ENCODE results near the gene PCMTD2.
"Not testable (repeated sequence)": the region's sequence is repeated elsewhere in the genome, so short reads cannot be mapped to it uniquely, and the experiment has no call there.

Gene PCMTD2

DNA sequence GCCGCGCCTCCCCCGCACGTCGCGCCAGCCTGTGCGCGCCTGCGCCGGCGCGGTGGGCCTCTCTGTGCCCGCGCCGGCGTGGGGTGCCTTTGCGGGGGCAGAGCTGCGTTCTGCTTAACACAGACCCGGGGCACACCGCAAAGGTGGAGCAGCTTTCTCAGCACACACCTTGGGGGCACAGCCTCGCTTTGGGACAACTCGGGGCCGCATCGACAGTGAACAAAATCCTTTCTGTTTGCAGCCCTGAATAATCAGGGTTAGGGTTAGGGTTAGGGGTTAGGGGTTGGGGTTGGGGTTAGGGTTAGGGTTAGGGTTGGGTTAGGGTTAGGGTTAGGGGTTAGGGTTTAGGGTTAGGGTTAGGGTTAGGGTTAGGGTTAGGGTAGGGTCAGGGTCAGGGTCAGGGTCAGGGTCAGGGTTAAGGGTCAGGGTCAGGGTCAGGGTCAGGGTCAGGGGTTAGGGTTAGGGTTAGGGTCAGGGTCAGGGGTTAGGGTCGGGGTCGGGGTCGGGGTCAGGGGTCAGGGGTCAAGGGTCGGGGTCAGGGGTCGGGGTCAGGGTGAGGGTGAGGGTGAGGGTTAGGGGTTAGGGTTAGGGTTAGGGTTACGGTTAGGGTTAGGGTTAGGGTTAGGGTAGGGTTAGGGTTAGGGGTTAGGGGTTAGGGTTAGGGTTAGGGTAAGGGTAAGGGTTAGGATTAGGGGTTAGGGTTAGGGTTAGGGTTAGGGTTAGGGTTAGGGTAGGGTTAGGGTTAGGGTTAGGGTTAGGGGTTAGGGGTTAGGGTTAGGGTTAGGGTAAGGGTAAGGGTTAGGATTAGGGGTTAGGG is 31.1 kb downstream of the PCMTD2 start:
- DNase-seq (ENCODE audit: low read depth) = not testable (repeated sequence)

DNA sequence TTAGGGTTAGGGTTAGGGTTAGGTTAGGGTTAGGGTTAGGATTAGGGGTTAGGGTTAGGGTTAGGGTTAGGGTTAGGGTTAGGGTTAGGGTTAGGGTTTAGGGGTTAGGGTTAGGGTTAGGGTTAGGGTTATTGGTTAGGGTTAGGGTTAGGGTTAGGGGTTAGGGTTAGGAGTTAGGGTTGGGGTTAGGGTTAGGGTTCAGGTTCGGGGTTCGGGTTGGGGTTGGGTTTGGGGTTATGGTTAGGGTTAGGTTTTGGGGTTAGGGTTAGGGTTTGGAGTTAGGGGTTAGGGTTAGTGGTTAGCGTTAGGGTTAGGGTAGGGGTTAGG is 31.7 kb downstream of the PCMTD2 start:
- not testable (repeated sequence) for DNase-seq (ENCODE audit: low read depth)

DNA sequence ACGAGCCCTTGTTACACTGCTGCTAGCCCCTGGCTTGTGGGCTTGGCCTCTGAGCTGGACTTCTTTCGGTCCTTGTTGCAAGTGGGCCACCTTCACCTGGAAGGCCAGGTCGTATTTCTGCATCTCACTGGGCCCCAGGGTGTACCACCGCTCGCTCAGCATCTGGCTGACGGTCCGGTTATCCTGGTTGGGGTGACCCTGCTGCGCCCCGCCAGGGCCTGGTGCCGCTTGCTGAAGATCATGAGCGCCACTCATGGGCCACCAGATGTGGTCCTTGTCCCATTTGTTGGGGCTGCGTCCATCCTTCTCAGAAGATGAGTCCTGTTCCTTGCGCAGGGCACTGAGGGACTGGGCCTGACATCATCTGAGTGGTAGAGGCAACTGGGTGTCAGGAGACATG is 36.6 kb downstream of the PCMTD2 start:
- not testable (repeated sequence) for DNase-seq (ENCODE audit: low read depth)

DNA sequence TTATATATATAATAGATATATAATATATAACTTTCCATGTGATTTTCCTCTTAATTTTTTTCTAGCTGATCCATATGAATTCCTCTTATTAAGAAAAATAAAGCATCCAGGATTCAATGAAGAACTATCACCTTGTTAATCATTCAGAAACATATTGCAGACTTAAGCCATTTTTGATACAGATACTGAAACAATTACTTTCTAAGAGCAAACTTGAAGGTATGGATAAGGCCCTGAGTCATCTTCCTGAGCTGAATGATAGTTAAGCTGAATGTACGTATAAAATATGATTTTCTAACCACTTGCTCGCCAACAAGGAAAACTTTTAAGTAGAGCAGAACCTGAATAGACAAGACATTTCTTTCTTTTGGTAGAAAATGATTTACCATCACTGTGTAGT is 47.5 kb downstream of the PCMTD2 start:
- not testable (repeated sequence) for DNase-seq (ENCODE audit: low read depth)

DNA sequence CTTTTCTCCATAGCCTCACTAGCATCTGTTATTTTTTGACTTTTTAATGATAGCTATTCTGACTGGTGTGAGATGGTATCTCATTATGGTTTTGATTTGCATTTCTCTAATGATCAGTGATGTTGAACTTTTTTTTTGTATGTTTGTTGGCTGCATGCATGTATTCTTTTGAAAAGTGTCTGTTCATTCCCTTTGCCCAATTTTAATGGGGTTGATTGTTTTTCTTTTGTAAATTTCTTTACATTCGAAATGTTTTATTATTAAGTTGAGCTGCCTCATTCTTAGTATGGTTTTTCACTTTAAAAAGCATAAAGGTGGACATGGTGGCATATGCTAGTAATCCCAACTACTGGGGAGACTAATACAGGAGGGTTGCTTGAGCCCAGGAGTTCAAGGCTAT is 58.2 kb downstream of the PCMTD2 start:
- DNase-seq (ENCODE audit: low read depth) = not testable (repeated sequence)

DNA sequence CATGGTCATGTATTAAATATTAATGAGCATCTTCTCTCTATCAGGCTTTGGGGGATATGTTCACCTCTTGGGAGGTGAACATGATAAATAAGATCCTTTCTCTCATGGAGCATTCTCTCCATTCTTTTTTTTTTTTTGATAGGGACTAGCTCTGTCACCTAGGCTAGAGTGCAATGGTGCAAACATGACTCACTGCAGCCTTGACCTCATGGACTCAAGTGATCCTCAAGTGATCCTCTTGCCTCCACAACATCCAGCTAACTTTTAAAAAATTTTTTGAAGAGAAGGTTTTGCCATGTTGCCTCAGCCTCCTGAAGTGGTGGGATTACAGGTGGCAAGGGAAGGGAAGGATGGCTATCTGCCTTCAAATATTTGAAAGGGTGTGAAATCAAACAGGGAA is 59.8 kb downstream of the PCMTD2 start:
- DNase-seq (ENCODE audit: low read depth) = not testable (repeated sequence)

DNA sequence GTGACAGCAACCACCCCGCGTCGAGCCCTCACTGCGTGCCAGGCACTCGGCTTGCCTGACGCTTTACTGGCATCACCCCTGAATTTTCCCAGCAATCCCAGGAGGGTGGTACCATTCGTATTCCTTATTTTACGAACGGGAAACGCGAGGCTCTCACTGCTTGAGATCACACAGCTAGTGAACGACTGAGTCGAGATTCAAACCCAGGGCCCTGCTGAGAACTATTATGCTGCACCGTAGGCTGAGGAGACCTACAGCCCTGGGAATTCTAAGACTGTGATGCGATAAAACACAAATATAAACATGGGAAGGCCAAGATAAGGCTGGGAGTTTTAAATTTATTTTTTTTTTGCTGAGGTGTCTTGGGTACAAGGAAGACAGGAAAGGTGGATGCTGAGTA is 60.3 kb downstream of the PCMTD2 start:
- DNase-seq (ENCODE audit: low read depth) = not testable (repeated sequence)

DNA sequence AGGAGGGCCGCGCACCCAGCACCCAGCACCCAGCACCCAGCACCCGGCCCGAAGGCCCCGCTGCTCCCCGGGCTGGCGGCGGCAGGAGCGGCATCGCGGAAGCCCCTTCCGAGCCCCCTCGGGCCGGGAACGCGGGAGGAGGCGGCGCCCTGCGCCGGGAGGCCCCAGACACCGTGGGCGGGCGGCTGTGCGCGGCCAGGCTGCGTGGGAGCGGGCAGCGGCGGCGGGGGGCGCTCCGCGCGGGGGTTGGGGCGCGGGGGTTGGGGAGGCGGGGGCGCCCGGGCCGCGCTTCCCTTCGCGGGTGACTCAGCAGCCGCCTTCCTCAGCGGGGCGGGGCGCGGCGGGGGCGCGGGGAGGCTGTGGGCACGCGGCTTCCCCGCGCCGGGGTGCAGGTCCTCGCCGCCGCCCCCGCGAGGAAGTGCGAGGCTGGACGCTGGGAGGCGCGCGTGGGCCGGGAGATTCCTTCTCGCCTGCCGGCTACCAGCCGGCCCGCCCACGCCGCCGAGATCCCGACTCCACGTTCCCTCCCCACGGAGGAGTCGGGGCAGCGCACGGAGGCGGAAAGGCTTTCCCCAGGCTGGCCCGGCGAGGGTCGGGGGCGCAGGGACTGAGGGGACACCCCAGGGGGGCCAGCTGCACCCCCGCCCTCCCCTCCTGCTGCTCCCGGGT is 61.0 kb downstream of the PCMTD2 start:
- not testable (repeated sequence) for DNase-seq (ENCODE audit: low read depth)

DNA sequence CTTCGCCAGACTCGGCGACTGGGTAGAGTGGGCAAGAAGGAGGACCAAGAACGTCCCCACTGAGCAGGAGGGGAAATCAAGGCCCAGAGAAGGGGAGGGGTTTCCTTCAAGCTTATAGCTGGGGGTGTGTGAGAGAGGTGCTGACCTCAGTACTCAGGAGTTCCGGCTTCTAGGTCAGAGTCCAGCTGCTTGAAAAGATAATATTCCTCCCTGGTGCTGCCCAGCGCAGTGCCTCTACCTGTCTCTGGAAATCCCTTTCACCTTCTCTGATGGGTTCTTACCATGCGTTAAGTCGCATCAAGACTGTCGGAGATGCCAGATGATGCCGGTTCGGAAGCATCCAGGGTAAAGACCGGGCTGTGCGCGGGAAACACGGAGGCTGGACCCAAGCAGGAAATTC is 61.8 kb downstream of the PCMTD2 start:
- not testable (repeated sequence) for DNase-seq (ENCODE audit: low read depth)

DNA sequence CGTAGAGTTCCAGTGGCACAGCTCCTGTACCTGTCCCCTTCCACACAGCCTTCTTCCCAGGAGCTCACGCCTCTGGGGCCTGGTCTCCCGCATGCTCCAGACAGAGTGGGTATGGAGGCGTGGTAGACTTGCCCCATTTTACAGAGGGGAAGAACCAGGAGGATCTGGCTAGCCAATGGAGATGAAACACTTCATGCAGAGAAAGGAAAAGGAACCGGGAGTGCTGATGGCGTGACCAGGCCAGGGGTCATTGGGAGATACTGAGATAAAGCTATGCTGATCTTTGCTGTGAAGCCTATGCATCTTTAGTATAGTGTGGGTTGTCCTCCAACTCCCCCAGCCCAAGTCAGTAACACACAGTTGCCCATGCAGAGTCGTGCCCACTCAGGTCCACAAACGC is 62.5 kb downstream of the PCMTD2 start:
- not testable (repeated sequence) for DNase-seq (ENCODE audit: low read depth)

DNA sequence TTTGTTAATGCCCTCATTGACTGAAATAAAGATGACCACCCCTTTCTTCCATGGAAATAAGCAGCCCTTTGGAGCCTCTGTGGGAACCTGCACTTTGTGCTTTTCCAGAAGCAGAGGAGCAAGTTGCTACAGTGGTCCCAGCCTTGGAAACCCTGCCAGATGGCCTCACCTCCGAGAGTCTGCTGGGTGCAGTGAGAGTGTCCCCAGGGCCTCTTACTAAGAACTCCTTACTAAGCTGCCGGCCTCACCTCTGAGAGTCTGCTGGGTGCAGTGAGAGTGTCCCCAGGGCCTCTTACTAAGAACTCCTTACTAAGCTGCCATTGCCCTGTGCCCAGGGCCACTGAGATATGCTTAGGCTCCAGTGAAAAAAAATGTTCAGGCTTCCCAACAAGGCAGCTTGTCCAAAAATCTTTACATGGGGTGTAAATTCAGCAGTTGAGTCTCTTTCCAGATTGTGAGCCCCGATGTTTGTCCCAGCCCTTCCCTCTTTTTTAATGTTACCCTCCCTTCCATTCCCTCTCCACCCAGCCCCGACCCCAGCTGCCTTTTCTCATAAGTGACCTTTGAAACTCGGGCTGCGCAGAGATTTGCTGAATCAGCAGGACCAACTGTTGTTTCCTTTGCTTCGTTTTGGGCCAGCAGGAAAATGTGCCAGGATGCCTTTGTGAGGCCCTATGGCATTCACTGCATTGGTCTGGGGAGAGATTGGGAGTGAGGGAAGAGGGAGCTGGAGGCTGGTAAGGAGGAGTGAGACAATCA is 66.7 kb downstream of the PCMTD2 start:
- DNase-seq (ENCODE audit: low read depth) = not testable (repeated sequence)
